Measurements from ENCODE around the gene SMYD4.
"Not testable (repeated sequence)": the region's sequence is repeated elsewhere in the genome, so short reads cannot be mapped to it uniquely, and the experiment has no call there.

The SMYD4 gene

DNA sequence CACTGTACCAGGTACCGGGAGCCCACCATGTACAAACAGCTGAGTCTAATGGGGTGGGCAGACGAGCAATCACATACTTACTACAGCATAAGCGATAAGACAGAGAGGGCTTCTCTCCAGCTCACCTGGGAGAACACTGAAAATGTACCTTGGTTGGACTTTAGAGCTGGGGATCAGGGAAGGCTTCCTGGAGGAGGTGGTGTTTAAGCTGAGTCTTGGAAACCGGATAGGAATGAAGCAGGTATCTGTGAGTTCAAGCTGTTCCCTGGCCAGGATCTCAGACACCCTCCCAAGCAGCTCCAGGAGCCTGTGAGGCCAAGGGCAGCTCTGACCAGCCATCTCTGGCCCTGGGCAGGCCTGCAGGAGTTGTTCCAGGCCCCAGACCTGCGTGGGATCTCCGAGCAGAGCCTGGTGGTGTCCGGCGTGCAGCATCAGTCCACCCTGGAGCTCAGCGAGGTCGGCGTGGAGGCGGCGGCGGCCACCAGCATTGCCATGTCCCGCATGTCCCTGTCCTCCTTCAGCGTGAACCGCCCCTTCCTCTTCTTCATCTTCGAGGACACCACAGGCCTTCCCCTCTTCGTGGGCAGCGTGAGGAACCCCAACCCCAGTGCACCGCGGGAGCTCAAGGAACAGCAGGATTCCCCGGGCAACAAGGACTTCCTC, 75.8 kb downstream of the SMYD4 start:
- DNase-seq = no peak

DNA sequence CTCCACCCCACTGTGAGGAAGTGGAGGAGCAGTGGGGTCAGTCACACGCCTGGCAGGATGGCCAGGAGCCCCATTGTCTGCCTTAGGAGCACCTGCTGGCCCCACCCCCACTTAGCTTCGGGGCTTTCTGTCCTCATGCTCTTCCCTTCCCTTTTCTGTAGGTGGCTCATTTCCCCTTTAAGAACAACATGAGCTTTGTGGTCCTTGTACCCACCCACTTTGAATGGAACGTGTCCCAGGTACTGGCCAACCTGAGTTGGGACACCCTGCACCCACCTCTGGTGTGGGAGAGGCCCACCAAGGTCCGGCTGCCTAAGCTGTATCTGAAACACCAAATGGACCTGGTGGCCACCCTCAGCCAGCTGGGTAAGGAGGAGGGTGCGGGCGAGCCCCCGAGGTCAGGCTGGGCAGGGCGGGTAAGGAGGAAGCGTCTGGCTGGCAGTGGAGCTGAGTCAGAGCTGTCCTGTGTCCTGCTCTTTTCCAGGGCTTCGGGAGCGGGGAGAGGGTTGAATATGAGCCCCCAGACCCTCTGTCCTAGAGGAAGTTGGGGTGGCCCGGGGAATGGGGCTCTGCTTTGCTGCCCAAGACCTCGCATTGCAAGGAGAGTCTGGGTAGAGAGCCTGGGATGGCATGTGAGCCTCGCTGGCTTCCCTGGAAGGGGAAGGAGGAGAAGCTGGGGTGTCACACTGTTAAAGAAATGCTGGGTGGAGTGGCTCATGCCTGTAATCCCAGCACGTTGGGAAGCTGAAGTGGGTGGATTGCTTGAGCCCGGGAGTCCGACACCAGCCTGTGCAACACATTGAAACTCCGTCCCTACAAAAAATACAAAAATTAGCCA, 77.1 kb downstream of the SMYD4 start:
- DNase-seq = peak; percentile 47

DNA sequence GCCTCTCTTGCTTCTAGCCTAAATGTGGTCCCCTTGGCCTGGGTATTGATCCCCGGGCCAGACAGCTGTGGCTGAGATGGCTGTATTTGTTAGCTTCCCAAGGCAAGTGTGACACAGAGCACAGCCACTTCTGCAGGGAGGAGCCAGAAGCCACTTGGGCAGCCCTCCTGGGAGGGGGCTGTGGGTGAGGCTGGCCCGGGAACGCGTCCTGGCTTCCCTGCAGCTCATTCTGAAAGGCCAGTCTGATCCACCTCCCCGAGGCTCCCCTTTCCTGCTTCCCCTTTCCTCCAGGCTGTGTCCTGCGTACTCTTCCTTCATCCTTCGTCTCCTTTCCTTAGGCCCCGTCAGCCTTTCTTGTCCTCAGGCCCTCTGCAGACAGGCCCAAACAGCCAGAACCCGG, 79.1 kb downstream of the SMYD4 start:
- DNase-seq = peak; percentile 27

DNA sequence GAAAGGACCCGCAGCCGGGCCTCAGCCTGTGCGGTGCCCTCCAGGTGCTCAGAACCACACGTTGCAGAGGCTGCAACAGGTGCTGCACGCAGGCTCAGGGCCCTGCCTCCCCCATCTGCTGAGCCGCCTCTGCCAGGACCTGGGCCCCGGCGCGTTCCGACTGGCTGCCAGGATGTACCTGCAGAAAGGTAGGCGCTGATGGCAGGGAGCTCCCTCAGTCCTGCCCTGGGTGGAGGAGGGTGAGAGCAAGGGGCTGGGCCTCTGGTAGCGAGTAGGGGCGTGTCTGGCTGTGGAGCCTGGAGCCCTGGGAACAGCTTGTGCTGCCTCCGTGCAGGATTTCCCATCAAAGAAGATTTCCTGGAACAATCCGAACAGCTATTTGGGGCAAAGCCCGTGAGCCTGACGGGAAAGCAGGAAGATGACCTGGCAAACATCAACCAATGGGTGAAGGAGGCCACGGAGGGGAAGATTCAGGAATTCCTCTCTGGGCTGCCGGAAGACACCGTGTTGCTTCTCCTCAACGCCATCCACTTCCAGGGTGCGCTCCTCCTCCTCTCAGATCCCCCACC, 82.6 kb downstream of the SMYD4 start:
- DNase-seq = no peak

DNA sequence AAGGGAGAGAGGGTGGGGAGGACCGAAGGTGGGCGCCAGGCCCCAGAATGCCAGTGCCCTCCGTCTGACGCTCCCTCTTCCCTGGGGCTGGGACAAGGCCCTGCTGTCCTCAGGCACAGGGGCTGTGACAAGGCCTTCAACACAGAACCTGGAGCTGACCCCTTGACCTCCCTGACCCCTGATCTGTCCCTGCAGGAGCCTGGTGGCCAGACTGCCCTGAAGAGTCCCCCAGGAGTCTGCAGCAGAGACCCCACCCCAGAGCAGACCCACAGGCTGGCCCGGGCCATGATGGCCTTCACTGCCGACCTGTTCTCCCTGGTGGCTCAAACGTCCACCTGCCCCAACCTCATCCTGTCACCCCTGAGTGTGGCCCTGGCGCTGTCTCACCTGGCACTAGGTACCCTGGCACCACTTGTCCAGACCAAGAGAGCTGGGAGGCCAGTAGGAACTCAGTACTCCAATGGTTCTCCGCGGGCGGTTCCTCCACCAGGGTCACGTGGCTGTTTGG, 84.1 kb downstream of the SMYD4 start:
- DNase-seq = no peak

DNA sequence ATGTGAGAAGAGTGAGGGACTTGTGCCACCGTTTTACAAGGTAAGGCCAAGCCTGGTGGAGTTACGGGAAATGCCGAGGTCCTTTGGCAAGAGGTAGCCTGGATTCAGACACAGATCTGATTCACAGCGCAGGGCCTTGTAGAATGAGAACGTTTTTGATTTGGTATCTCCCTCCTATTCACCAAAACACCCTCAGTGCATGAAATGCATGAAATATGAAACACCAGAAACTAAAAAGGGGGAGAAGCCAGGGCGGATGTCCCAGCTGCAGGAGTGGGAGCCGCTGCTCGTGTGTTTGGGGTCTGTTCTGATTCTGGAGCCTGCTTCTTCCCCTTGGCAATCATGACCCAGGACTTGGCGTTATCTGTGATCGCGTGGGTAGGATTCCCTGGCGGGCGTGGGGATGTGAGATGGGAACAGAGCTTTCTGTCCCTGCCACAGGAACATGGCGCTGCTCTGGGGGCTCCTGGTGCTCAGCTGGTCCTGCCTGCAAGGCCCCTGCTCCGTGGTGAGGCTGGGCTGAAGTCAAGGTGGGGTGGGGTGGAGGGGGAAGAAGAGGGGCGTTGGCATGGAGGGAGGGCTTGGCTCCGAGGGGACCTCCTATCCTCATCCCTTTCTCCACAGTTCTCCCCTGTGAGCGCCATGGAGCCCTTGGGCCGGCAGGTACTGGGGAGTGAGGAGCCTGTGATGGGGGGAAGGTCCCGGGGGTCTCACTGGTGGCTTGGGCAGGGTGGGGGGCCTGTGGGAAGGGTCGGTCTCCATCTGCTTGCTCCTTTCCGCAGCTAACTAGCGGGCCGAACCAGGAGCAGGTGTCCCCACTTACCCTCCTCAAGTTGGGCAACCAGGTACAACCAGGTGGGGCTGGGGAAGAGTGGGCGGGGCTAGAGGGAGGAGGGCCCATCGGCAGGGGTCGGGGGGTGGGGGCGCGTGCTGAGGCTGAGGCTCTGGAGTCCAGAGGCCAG, 84.9 kb downstream of the SMYD4 start:
- DNase-seq = no peak

DNA sequence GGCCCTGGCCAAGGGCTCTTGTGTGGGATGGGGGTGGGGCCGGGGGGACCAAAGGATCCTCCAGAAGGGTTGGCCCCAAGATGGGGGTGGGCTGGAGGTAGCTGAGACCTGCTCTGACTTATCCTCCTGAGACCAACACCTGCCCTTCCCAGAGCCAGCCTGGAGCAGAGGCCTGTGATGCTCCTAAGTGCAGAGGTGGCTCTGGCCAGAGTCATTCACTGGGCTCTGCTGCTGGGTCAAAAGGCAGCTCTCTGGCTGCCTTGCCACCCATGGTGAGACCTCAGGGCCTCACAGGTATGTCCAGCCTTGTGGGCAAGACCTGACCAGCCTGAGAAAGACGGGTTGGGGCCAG, 86.6 kb downstream of the SMYD4 start:
- no peak for DNase-seq

DNA sequence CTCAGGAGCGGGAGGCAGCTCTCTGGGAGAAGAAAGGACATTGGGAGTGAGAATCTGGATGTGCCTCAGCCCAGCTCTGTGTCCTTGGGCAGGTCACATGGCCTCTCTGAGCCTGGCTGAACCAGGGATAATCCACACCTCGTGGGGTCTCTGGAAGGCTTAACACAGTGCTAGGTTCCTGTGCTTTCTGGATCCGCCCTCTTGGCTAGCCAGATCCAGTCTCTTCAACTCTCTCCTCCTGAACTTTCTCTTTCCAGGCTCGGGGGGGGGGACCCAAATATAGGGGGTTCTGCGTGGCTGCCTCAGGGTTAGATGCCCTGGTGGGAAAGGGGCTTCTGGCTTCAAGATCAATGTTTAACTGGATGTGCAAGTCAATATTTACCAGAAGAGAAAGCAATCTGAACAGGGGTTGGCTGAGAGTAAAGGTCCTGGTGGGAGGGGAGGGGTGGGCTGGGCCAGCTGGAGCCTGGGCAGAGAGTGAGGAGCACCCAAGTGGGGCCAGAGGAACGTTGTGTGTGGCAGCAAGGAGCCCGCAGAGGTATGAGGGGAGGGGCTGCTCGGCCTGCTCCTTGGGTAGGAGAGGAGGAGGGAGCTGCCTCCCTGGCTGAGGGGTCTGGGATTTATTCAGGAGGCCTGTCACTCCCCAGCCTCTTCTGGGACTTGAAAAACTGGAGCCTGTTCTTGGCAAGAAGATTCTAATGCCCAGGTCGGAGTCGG, 87.2 kb downstream of the SMYD4 start, which contains the start of gene SERPINF2:
Gene SERPINF2 (plus strand): TSS at position 501 of the 717 bp plus-strand sequence. CDS start 2,125 bp downstream, outside the sequence.
- no peak for DNase-seq

DNA sequence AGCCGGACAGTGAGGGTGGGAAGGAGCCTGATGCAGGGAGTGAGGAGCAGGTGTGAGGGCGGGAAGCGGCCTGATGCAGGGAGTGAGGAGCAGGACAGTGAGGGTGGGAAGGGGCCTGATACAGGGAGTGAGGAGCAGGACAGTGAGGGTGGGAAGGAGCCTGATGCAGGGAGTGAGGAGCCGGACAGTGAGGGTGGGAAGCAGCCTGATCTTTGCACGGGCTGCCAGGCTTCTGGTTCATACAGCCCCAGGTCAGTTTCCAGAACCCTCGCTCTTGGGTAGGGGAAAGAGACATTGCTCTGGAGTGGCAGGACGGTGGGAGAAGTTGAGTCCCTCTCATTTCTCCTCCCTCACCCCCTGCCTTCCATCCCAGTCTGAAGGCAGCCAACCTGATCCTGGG, 87.8 kb downstream of the SMYD4 start:
- not testable (repeated sequence) for DNase-seq

DNA sequence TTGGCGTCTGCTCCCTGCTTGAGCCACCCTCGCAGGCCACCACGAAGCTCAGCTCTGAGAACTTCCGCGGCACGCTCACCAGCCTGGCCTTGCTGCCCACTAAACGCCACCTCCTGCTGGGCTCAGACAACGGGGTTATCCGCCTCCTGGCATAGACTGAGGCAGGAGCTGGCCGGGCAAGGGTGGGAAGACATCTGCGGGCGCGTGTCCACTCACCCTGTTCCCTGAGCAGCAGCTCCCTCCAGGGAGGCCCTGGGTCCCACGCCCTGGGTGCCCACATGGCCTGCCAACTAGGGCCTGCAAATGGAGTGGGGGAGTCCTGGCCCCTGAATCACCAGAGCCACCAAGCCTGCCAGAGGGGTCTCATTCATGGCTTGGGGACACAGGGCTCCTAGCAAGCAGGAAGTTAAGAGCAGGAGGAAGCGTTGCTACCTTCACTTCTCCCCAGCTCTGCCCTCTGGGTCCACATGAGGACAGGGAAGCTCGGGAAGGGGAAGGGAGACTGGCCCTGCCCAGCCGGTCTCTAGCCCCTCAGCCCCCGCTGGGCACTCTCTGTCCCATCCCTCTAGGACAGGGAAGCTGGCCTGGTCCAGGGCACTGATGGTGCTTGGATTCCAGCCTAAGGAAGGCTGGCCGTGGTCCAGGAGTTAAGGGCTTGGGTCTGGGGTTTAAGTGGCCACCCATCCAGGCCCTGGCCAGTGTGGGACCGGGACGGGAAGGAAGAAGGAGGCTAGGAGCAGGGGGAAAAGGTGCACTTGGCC, 92.0 kb downstream of the SMYD4 start:
- no peak for DNase-seq

DNA sequence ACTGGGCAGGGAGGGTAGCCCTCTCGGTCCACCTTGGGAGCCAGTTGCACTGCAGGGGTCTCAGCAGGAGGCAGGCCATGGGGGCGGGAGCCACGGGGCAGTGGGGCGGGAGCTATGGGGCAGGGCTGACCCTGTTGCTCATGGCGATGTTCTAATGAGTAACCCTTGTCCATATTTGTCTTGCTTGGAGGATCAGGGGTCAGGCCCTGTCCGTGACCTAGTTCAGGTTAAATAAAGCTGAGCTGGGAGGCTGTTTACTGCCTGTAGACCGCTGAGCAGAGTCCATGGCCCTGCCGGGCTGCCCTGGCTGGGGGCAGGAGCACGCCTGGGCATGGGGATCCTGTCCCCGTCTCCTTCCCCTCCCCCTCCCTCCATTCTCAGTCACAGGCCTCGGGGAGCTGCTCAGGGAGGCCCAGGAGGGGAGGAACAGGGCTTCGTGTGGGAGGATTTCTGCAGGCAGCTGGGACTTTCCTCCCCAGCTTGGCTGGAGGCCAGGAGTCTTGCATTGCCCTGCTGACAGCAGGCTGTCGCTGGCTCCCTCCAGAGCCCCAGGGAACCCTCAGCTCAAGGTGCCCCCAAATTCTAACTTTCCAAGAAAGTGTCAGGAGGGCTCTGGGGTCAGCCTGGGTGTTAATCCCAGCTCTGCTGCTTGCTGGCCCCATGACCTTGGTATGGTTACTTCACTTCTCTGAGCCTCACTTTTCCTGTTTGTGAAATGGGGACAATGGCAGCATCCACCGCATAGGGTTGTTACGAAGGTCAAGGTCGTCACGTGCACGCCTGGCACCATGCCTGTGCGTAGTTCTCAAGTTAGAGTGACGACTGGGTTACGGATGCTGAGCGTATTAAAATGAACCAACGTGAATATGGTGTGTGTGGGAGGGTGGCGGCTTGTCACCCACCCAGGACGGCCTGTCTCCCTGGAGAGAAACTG, 93.1 kb downstream of the SMYD4 start:
- peak; percentile 94 for DNase-seq

DNA sequence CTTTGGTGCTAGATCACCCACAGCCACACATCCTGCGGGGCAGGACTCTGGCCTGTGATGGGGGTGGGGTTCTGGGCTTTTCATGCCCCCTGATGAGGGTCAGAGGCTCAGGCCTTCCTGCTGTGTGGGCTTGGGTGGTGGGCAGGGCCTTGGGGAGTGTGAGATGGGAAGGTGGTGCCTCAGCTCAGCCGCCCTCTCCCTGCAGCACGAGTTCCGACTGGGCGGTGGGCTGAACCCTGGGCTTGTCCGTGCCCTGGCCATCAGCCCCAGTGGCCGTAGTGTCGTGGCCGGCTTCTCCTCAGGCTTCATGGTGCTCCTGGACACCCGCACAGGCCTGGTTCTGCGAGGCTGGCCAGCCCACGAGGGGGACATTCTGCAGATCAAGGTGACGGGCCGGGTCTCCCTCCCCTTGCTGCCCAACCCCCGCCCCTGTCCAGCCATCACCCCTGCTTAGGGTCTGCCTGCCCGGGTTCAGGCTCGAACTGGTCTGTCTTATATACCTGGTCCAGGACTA, 93.8 kb downstream of the SMYD4 start:
- DNase-seq = no peak

DNA sequence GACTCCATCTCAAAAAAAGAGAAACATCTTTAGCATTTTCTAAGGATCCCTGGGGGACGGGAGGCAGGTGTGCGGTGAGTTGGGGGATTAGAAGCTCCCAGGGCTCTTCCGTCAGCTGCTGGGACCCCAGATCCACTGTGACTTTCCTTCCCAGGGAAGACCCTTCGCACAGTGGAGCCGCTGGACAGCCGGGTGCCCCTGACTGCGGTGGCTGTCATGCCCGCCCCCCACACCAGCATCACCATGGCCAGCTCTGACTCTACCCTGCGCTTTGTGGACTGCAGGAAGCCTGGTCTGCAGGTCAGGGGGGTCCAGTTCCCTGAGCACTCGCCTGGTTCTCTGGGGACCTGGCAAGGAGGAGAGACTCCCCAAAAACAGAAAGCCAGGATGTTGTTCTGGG, 94.3 kb downstream of the SMYD4 start:
- no peak for DNase-seq

DNA sequence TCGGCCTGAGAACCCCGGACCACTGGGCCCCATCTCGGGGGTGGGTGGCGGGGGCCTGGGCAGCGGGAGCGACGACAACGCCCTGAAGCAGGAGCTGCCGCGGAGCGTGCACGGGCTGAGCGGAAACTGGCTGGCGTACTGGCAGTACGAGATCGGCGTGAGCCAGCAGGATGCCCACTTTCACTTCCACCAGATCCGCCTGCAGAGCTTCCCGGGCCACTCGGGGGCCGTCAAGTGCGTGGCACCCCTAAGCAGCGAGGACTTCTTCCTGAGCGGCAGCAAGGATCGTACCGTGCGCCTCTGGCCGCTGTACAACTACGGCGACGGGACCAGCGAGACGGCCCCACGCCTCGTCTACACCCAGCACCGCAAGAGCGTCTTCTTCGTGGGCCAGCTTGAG, 95.9 kb downstream of the SMYD4 start:
- DNase-seq = no peak

DNA sequence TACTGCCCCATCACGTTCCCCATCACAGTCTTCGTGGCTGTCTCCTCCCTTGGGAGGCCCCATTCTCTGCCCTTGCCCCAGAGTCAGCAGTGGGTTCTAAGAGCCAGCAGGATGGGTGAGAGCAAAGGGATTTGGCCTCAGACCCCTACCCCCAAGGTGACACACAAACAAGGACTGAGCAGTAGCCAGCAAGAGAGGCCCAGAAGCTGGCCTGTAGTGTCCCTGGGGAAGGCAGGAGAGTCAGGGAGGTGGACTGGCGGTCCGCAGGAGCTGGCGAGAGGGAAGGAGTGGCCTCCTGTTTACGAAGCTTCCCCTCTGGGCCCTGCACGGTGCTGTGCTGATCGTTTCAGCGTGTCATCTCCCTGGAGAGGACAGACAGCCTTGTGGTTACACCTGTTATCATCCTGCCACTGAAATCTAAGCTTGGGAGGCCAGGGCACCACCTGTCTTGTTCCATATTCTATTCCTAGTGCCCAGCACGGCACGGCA, 96.8 kb downstream of the SMYD4 start:
- DNase-seq = no peak

DNA sequence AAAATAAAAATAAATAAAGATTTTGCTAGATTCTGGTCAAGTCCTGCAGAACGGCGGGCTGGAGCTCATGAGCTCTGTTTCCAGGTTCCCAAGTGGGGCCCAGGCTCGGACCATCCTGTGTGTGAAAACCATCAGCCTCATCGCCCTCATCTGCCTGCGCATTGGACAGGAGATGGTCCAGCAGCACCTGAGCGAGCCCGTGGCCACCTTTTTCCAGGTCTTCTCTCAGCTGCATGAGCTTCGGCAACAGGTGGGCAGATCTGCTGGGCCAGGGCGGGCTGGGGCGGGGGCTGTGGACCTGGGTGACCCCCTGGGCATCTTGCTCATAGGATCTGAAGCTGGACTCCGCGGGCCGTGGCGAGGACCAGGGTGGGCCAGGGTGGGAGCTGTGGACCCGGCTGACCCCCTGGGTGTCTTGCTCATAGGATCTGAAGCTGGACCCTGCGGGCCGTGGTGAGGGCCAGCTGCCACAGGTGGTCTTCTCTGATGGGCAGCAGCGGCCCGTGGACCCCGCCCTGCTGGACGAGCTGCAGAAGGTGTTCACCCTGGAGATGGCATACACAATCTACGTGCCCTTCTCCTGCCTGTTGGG, 97.4 kb downstream of the SMYD4 start:
- DNase-seq = no peak

DNA sequence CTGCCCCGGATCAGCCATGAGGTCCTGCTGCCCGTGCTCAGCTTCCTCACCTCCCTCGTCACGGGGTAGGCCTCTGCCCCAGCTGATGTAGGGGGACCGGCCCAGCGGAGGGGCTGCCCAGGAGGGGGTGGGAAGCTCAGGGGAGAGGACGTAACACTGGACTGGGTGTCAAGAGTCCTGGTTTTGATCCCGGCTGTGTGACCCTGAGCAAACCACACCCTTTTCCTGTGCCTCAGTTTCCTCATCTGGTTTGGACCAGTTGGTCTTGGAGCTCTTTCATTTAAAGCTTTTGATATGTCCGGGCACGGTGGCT, 98.6 kb downstream of the SMYD4 start:
- no peak for DNase-seq

DNA sequence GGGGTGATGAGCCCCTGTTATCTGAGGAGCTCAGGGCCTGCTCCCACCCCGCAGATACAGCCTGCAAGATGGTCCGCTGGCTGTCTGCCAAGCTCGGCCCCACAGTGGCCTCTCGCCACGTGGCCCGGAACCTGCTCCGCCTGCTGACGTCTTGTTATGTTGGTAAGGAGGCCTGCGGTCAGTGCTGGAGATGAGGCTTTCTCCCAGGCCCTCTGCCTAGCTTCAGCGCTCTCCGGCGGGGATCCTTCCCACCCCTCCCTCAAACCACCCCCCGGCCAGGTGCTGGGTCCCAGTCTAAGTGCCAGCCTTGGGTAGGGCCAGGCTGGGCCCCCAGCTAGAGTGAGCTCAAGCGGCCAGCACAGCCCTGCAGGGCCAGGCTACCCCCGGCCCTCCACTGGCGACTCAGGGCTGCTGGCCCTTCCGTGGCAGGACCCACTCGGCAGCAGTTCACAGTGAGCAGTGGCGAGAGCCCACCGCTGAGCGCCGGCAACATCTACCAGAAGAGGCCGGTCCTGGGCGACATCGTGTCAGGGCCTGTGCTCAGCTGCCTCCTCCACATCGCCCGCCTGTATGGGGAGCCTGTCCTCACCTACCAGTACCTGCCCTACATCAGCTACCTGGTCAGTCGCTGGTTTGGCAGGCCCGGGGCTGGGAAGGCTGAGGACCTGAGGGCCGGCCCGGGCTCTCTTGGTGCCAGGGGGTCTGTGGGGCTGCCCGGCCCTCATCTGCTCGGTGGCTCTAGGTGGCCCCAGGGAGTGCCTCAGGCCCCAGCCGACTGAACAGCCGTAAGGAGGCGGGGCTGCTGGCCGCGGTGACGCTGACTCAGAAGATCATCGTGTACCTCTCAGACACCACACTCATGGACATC, 99.1 kb downstream of the SMYD4 start:
- DNase-seq = no peak

DNA sequence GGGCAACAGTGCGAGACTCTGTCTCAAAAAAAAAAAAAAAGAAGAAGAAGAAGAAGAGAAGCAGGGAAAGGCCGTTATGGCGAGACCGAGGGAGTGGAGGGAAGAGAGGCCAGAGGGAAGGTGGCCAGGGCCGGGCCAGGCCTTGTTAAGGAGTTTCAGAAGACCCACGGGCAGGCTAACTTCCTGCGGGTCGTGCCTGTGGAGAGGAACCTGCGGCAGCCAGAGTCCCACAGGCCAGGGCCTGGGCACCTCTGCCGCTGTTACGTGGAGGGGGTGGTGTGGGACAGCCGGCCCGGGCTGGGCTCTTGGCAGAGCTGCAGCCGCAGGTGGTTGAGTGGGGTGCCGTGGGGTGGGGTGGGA, 99.8 kb downstream of the SMYD4 start:
- DNase-seq = no peak

Measured in suppressor macrophage treated with lipopolysaccharide for 4 hours (primary cell).